OCI-LY7 (cell line): Measurements from ENCODE around the gene RAB27B. TPM values are rescaled to one million over a fixed set of nuclear protein-coding genes. Genes with fewer than 3 reads are reported as not detected.
"Not testable (repeated sequence)": the region's sequence is repeated elsewhere in the genome, so short reads cannot be mapped to it uniquely, and the experiment has no call there.

ENCODE experiments used
- BruUV-seq: library from RNA; stranded (reverse); fragments of 400-500 nt; replicated peaks from 2 replicates; lab custom pipeline; 2021; lab: Mats Ljungman, UMichigan
- CTCF ChIA-PET: fragments of 300-600 bp; sonication (Branson Sonifier 250); formaldehyde crosslinking; loops from one replicate; lab custom pipeline; 2022; ENCODE audit warnings: antibody characterized with exemption; ENCODE audit not compliant: unreplicated experiment; lab: Charles Lee
- POLR2A ChIA-PET: fragments of 300-600 bp; sonication (Branson Sonifier 250); formaldehyde crosslinking; loops from one replicate; lab custom pipeline; 2022; ENCODE audit warnings: antibody characterized with exemption; lab: Charles Lee
- DNase-seq: peaks from one replicate; pipeline ENCODE4 v3.0.0-alpha.2; 2015; ENCODE audit warnings: low spot score
- H2AFZ ChIP-seq: fragments of 200-600 bp; sonication (generic), shearing (Covaris generic); 2 replicates; pipeline ENCODE4 v1.6.1; 2014; ENCODE audit warnings: mild to moderate bottlenecking, antibody characterized with exemption, low read length, moderate library complexity
- H3K27ac ChIP-seq: fragments of 200-600 bp; sonication (generic); 2 replicates; pipeline ENCODE4 v1.5.1; 2014; ENCODE audit warnings: mixed run types, low read depth, mild to moderate bottlenecking, moderate library complexity, low read length, inconsistent platforms; ENCODE audit not compliant: poor library complexity, severe bottlenecking
- H3K36me3 ChIP-seq: fragments of 200-600 bp; sonication (generic); 2 replicates; pipeline ENCODE4 v1.6.1; 2014; ENCODE audit warnings: mild to moderate bottlenecking, antibody characterized with exemption, low read length, moderate library complexity, mixed read lengths; ENCODE audit not compliant: insufficient read depth
- H3K4me1 ChIP-seq: fragments of 200-600 bp; sonication (generic); 2 replicates; pipeline ENCODE4 v1.5.1; 2014; ENCODE audit warnings: mild to moderate bottlenecking, low read length; ENCODE audit not compliant: insufficient read depth, poor library complexity, severe bottlenecking
- H3K4me2 ChIP-seq: fragments of 200-600 bp; sonication (generic); 2 replicates; pipeline ENCODE4 v1.6.1; 2014; ENCODE audit warnings: mild to moderate bottlenecking, low read length
- H3K4me3 ChIP-seq: fragments of 200-600 bp; sonication (generic); 2 replicates; pipeline ENCODE4 v1.5.1; 2014; ENCODE audit warnings: mild to moderate bottlenecking, low read depth, low read length; ENCODE audit not compliant: poor library complexity, severe bottlenecking
- H3K79me2 ChIP-seq: fragments of 200-600 bp; sonication (generic); 2 replicates; pipeline ENCODE4 v1.6.1; 2016; ENCODE audit warnings: low read depth, mild to moderate bottlenecking, low read length, moderate library complexity, mixed read lengths; ENCODE audit not compliant: insufficient read depth
- H3K9me2 ChIP-seq: fragments of 200-600 bp; sonication (generic); 2 replicates; pipeline ENCODE4 v1.6.1; 2016; ENCODE audit warnings: mild to moderate bottlenecking, low read length, mixed read lengths; ENCODE audit not compliant: insufficient read depth
- H3K9me3 ChIP-seq: fragments of 200-600 bp; sonication (generic); 2 replicates; pipeline ENCODE4 v1.6.1; 2014; ENCODE audit warnings: mild to moderate bottlenecking, mixed run types, low read length, mixed read lengths
- H4K20me1 ChIP-seq: fragments of 200-600 bp; sonication (generic); 2 replicates; pipeline ENCODE4 v1.6.1; 2014; ENCODE audit warnings: mild to moderate bottlenecking, antibody characterized with exemption, low read length, moderate library complexity, mixed read lengths; ENCODE audit not compliant: insufficient read depth
- EZH2phosphoT487 ChIP-seq: fragments of 200-600 bp; sonication (generic); IDR thresholded peaks from 2 replicates; pipeline ENCODE4 v1.6.1; 2018; ENCODE audit warnings: low read depth, borderline replicate concordance, mild to moderate bottlenecking, mixed run types, antibody characterized with exemption, low read length, moderate library complexity, mixed read lengths
- intact Hi-C: fragments of 100-400 bp; cut with micrococcal nuclease; formaldehyde crosslinking; loops from one replicate; pipeline ENCODE4 v1.10.0; 2022; ENCODE audit not compliant: unreplicated experiment
- total RNA-seq, 2 experiments: library from RNA; depleted of rRNA in 1 of 2; stranded (reverse); fragments of >200 nt in 1 of 2; shearing (Covaris generic) in 1 of 2; gene quantifications; 2 replicates each; pipeline ENCODE4 v1.2.3, GENCODE V29; 2014 to 2022
- TF ChIP-seq, protein P1 (sequence below): fragments of 200-600 bp; sonication (generic); conservative IDR thresholded peaks from 2 replicates; pipeline ENCODE4 v1.5.1; 2014; ENCODE audit warnings: mild to moderate bottlenecking, antibody characterized with exemption, low read length, moderate library complexity, mixed read lengths

The RAB27B gene
- total RNA-seq, 2 experiments from 2014 or later: not detected

DNA sequence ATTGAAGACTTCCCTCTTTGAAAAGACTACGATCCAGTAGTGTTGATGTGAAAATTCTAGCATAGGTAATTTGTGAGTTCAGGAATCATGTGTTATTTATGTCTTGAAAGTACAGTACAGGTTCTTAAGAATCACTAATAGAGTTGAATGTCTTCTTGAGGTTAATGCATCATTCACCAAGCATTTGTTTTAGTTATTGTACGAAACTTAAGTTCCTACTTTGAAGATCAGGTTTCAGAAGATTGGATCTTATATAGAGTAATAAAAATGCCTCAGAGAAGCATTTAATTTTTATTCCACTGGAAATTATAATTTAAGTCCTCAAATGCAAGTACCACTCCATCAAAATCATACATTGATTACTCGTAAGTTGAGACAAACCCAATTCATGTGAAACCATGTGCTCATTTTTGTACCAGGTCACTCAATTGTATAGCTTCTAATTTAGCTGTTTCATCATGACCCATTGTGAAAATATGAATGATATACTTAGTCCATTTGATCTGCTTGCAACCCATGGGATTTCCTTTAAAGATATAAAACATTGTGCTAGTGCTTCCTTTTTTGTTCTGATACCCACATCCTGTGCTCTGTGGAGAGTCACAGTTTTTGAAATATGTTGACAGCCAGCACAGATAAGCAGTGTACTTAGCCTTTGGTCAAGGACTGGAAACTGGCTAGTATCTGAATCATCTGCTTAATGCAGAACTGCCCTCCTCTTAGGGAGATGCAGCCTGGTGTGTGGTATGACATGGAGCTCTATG lies 22.5 kb upstream of the RAB27B start:
- Histone ChIP-seq H3K4me3 (no peak overlapping the region), H4K20me1 (no peaks in the 10 kb centered on the region), H3K9me3 (no peaks in the 10 kb centered on the region), H3K79me2 (no peaks in the 10 kb centered on the region), H3K36me3 (no peaks in the 10 kb centered on the region), H3K9me2 (no peaks in the 10 kb centered on the region), H3K4me1 (no peaks in the 10 kb centered on the region), H3K4me2 (no peak overlapping the region), H2AFZ (no peak overlapping the region), H3K27ac (no peak overlapping the region)
- DNase-seq: no peak
- TF ChIP-seq, protein P1, sequence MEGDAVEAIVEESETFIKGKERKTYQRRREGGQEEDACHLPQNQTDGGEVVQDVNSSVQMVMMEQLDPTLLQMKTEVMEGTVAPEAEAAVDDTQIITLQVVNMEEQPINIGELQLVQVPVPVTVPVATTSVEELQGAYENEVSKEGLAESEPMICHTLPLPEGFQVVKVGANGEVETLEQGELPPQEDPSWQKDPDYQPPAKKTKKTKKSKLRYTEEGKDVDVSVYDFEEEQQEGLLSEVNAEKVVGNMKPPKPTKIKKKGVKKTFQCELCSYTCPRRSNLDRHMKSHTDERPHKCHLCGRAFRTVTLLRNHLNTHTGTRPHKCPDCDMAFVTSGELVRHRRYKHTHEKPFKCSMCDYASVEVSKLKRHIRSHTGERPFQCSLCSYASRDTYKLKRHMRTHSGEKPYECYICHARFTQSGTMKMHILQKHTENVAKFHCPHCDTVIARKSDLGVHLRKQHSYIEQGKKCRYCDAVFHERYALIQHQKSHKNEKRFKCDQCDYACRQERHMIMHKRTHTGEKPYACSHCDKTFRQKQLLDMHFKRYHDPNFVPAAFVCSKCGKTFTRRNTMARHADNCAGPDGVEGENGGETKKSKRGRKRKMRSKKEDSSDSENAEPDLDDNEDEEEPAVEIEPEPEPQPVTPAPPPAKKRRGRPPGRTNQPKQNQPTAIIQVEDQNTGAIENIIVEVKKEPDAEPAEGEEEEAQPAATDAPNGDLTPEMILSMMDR: no peak
- TF ChIP-seq EZH2phosphoT487: no peak
- ChIA-PET POLR2A (no interaction called here), CTCF (no interaction called here)
- BruUV-seq: no TSS peak
- intact Hi-C loops: no loop called here

DNA sequence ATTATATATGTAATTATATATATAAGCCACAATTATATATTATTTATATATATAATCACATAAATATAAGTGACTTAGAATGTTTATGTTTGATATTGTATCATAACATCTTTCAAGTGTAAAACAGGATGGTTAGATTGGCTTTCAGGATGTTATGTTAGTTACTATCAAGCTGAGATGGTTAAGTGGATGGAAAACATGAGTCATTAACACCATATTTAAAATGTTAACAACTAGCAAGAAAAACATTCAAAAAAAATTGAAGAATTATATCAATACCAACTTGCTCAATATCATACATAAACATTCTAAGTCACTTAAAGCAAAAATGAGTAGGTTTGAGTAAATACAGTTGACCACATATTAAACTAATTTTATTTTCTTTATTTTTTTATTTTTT lies 21.8 kb upstream of the RAB27B start:
- Histone ChIP-seq H3K36me3 (no peaks in the 10 kb centered on the region), H2AFZ (no peak overlapping the region), H3K27ac (no peak overlapping the region), H3K4me3 (no peak overlapping the region), H3K9me3 (no peaks in the 10 kb centered on the region), H4K20me1 (no peaks in the 10 kb centered on the region), H3K9me2 (no peaks in the 10 kb centered on the region), H3K4me2 (no peak overlapping the region), H3K4me1 (no peaks in the 10 kb centered on the region), H3K79me2 (no peaks in the 10 kb centered on the region)
- CTCF ChIA-PET: no interaction called here
- no TSS peak for BruUV-seq
- no peak for DNase-seq
- no peak for TF ChIP-seq EZH2phosphoT487
- TF ChIP-seq, protein P1: no peak
- intact Hi-C loops: no loop called here
- POLR2A ChIA-PET: interaction anchor here (0.6 kb wide), 1 partner anchor 229 kb away, joined by 4 read pairs; no protein-coding TSS in a partner anchor

GRCh38 chr18:54807303-54807702 lies 21.0 kb upstream of the RAB27B start:
- intact Hi-C loops: no loop called here
- no TSS peak for BruUV-seq

DNA sequence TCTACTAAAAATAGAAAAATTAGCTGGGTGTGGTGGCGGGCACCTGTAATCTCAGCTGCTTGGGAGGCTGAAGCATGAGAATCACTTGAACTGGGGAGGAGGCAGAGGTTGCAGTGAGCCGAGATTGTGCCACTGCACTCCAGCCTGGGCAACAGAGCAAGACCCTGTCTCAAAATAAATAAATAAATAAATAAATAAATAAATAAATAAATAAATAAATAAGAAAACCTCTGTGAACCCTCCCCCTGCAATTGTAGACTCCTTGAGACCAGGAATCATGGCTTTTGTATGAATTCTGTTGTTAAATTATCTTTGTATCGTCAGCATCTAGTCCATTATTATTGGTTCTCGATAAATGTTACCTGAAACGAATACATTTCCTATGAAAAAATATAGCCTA lies 17.6 kb upstream of the RAB27B start:
- H4K20me1 ChIP-seq: not testable (repeated sequence)

More at GRCh38 chr18:54807303-54807702, 21.0 kb upstream of the RAB27B start:
- H3K36me3 ChIP-seq: no peaks in the 10 kb centered on the region
- no peaks in the 10 kb centered on the region for H3K79me2 ChIP-seq
- no peaks in the 10 kb centered on the region for H4K20me1 ChIP-seq
- H3K4me3 ChIP-seq: no peak overlapping the region
- POLR2A ChIA-PET: no interaction called here
- no peaks in the 10 kb centered on the region for H3K4me1 ChIP-seq
- no peak for TF ChIP-seq EZH2phosphoT487
- TF ChIP-seq, protein P1: no peak
- H3K9me2 ChIP-seq: no peaks in the 10 kb centered on the region
- H3K9me3 ChIP-seq: no peaks in the 10 kb centered on the region
- H3K27ac ChIP-seq: no peak overlapping the region
- CTCF ChIA-PET: no interaction called here
- no peak for DNase-seq
- H3K4me2 ChIP-seq: no peak overlapping the region
- no peak overlapping the region for H2AFZ ChIP-seq

More for the DNA sequence above, 17.6 kb upstream of the RAB27B start:
- BruUV-seq, H3K4me3 ChIP-seq, H3K36me3 ChIP-seq, H3K4me2 ChIP-seq, CTCF ChIA-PET, H3K27ac ChIP-seq, H3K9me2 ChIP-seq, intact Hi-C loops, H3K9me3 ChIP-seq, DNase-seq, POLR2A ChIA-PET, H3K4me1 ChIP-seq, H2AFZ ChIP-seq, H3K79me2 ChIP-seq: not testable (repeated sequence)
